Stimulated activated memory B cell treated with anti-CD40 and anti-IgM and Interleukin-4, amounts not matched to agents 10 μg/mL and 1 μg/mL and 100 μg/mL, for 72 hours (primary cell): ENCODE data around the gene HOXC6.
"Not testable (repeated sequence)": the region's sequence is repeated elsewhere in the genome, so short reads cannot be mapped to it uniquely, and the experiment has no call there.

Experiments
- ATAC-seq: fragments of 150-1000 bp; cut with Tn5 transposase; 2 replicates; pipeline ENCODE4 v1.10.0; 2021
- H3K27ac Mint-ChIP-seq: one replicate; pipeline ENCODE4 v1.8.0; 2022; ENCODE audit warnings: mild to moderate bottlenecking, mixed read lengths
- H3K27me3 Mint-ChIP-seq: one replicate; pipeline ENCODE4 v1.8.0; 2022; ENCODE audit warnings: mixed read lengths
- H3K36me3 Mint-ChIP-seq: one replicate; pipeline ENCODE4 v1.8.0; 2022; ENCODE audit warnings: mixed read lengths
- H3K4me1 Mint-ChIP-seq: one replicate; pipeline ENCODE4 v1.8.0; 2022; ENCODE audit warnings: mixed read lengths
- H3K4me3 Mint-ChIP-seq: one replicate; pipeline ENCODE4 v1.8.0; 2022; ENCODE audit warnings: mild to moderate bottlenecking, moderate library complexity, mixed read lengths
- H3K9me3 Mint-ChIP-seq: one replicate; pipeline ENCODE4 v1.8.0; 2022; ENCODE audit warnings: mixed read lengths

HOXC6 gene

GRCh38 chr12:54034785-54035310, 6.6 kb downstream of the HOXC6 start:
- H3K4me1 Mint-ChIP-seq: peaks cover 26% of the 10 kb centered on the region
- no peaks in the 10 kb centered on the region for H3K9me3 Mint-ChIP-seq
- no peak overlapping the region for H3K27ac Mint-ChIP-seq
- peak overlapping the region; percentile 42 for H3K4me3 Mint-ChIP-seq
- no peak for ATAC-seq
- H3K36me3 Mint-ChIP-seq: no peaks in the 10 kb centered on the region
- H3K27me3 Mint-ChIP-seq: peaks cover 95% of the 10 kb centered on the region

DNA sequence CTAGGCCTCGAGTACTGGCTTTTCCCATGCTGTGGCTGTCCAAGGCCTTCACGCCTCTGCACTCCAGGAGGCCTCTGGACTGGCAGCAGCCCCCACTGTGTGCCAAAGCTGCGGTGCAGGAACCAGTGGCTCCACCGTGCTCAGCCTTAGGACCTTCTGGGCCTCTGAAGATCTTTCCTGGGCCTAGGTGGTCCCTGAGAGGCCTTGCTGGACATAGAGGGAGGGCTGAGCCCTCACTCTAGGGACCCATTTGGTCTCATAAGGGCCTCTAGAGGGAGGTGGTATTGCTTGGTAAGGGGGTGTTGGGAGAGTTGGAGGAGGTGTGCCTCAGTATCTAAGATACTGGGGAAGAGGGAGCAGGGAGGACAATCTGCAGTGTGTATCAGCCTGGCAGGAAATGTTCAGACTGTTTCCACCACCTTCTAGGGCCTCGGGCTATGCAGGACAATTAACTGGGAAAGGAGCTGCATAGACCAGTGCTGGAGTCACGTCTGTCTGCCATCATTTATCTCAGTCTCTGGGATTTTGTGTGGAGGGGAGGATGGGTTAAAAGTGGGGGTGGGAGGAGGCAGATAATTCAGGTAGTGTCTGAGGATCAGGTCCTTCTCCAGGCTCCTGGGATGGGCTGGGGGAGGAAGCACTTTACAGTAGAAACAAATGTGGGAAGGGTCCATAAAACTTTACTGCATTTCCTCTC, 7.5 kb downstream of the HOXC6 start:
- peaks cover 95% of the 10 kb centered on the region for H3K27me3 Mint-ChIP-seq

DNA sequence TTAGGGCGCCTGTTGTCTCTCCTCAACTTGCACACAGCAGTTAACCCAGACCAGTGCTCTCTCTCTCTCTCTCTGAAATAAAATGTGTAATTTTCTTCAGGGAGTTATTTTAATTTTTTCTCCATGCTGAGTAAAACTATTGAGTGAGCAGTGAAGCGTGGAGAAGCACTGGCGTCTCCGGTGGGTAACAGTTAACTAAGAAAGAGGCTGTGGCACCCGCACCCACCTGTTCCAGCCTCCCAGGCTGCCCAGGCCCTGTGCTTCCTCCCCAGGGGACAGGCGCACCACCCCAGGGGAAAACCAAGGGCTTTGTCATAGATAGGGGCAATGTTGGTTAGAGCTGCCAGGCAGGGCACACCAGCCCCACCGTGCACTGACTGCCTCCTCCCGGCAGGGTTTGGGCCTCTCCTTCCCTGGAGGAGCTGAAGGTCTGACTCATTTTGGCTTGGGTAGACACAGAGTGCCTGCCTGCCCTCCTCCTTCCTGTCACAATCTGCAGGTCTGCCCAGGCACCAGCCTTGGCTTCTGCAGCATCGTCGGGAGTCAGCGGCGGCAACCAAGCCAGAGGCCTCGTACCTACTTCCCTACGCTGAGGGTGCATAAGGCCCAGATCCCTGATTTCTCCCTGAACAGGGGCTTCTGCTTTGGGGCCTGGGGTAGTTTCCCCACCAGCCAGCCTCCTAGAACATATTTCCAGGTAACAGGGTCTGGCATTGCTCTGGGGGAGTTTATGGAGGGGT, 8.6 kb downstream of the HOXC6 start:
- no peak overlapping the region for H3K4me3 Mint-ChIP-seq
- no peaks in the 10 kb centered on the region for H3K9me3 Mint-ChIP-seq
- H3K27me3 Mint-ChIP-seq: peaks cover 95% of the 10 kb centered on the region
- no peak overlapping the region for H3K27ac Mint-ChIP-seq
- peak; percentile 44 for ATAC-seq
- peaks cover 26% of the 10 kb centered on the region for H3K4me1 Mint-ChIP-seq
- H3K36me3 Mint-ChIP-seq: no peaks in the 10 kb centered on the region

More for the DNA sequence above, 7.5 kb downstream of the HOXC6 start:
- H3K4me3 Mint-ChIP-seq: no peak overlapping the region
- no peaks in the 10 kb centered on the region for H3K36me3 Mint-ChIP-seq
- no peak for ATAC-seq
- no peaks in the 10 kb centered on the region for H3K9me3 Mint-ChIP-seq
- no peak overlapping the region for H3K27ac Mint-ChIP-seq
- peaks cover 26% of the 10 kb centered on the region for H3K4me1 Mint-ChIP-seq

- Mint-ChIP-seq H3K27me3 (peaks cover 95% of the 10 kb centered on the region), H3K4me3 (no peak overlapping the region), H3K36me3 (no peaks in the 10 kb centered on the region), H3K9me3 (no peaks in the 10 kb centered on the region), H3K4me1 (peaks cover 21% of the 10 kb centered on the region), H3K27ac (no peak overlapping the region)
- ATAC-seq: no peak
Measured at GRCh38 chr12:54037360-54038283, 9.4 kb downstream of the HOXC6 start.

DNA sequence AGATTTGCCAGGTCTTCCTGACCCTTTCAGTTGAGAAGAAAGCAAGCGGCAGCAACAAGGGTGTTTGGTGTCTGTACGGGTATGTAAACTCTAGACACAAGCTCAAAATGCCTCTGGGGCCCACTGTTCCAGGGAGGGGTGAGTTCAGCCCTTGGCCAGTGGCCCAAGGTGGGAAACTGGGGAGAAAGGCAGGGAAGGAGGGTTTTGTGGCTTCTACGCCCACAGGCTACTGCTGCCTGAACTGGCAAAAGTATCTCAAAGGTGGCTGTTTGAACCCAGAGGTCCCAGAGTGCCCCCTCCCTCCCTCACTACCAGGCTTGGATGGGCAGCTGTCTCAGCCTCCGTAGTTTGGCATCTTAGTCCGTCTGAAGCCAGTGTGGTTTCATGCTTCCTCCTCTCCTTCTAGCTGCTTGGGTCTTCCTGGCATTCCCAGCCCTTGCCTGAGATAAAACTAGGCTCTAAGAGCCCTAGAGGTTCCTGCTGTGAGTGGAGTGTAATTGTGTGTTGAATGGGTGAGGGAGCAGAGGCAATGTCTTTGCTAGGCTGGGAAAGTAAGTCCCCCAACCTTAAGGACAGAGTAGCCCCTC, 10.1 kb downstream of the HOXC6 start:
- Mint-ChIP-seq H3K27ac (no peak overlapping the region), H3K4me1 (peaks cover 14% of the 10 kb centered on the region), H3K4me3 (no peak overlapping the region), H3K9me3 (no peaks in the 10 kb centered on the region), H3K36me3 (no peaks in the 10 kb centered on the region), H3K27me3 (peaks cover 95% of the 10 kb centered on the region)
- no peak for ATAC-seq

DNA sequence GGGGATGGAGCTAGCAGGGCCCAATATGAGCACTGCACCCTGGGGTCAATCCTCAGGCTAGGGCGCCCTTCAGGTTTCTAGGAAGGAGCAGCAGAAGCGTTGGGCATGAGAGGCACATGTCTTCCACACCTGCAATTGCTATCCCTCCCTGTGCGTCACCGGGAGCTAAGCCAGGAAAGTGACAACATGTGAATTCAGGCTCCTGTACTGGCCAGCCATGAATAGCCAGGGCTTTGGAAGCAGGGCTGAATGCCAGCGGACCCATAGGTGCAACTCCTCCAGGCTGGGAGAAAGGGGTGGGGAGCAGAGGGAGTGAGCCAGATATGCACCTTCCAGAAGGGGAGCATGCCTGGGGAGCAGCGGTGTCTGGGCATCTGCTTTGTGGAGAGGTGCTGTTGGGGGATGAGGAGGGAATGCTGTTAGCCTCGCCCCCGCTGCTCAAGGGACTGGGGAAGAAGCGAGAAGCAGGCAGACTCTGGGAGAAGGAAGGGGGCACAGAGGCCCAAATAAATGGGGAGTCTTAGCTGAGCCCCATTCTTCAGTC, 10.7 kb downstream of the HOXC6 start:
- Mint-ChIP-seq H3K27ac (no peak overlapping the region), H3K27me3 (peaks cover 96% of the 10 kb centered on the region), H3K9me3 (no peaks in the 10 kb centered on the region), H3K36me3 (no peaks in the 10 kb centered on the region), H3K4me3 (no peak overlapping the region), H3K4me1 (peaks cover 12% of the 10 kb centered on the region)
- no peak for ATAC-seq

- no peaks in the 10 kb centered on the region for H3K36me3 Mint-ChIP-seq
- H3K4me3 Mint-ChIP-seq: no peak overlapping the region
- no peak overlapping the region for H3K27ac Mint-ChIP-seq
- ATAC-seq: no peak
- H3K9me3 Mint-ChIP-seq: no peaks in the 10 kb centered on the region
- peaks cover 13% of the 10 kb centered on the region for H3K4me1 Mint-ChIP-seq
- peaks cover 100% of the 10 kb centered on the region for H3K27me3 Mint-ChIP-seq
Measured at GRCh38 chr12:54039417-54040147, 11.3 kb downstream of the HOXC6 start.

DNA sequence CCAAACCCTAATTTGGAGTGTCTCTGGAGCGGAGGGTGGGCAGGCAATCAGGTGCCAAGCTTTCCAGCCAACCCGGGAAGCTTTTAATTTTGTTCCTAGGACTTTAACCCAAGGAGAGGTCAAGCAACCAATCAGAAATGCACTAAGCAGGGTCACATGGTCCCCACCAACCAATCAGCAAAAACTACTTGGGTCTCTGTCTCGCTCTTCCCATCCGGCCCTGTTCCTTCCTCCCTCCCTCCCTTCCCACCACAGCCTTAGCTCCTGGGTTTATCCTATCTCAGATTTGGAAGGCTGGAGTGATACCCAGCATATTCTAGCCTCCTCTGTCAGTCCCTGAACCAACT, 11.9 kb downstream of the HOXC6 start:
- no peak for ATAC-seq
- H3K36me3 Mint-ChIP-seq: no peaks in the 10 kb centered on the region
- peaks cover 100% of the 10 kb centered on the region for H3K27me3 Mint-ChIP-seq
- H3K4me3 Mint-ChIP-seq: no peak overlapping the region
- H3K27ac Mint-ChIP-seq: no peak overlapping the region
- peaks cover 8% of the 10 kb centered on the region for H3K4me1 Mint-ChIP-seq
- no peaks in the 10 kb centered on the region for H3K9me3 Mint-ChIP-seq

DNA sequence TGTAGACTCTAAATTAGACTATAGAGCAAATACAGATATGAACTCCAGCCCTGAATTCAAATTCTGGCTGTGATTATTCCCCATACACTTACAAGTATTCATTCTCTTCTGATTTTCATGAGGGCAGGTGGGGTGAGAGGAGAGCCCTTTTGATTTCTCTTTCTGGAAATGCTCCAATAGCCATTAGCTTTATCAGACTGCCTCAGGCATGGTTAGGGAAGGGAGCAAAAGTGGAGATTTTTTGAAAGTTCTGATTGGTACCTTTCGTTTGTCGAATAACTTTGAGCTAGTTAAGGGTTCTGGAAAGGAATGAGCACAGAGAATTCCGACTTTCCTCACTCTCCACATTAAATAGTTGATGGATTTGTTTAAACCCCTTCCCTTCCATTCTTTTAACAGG, 12.4 kb downstream of the HOXC6 start:
- H3K27me3 Mint-ChIP-seq: peaks cover 100% of the 10 kb centered on the region
- H3K9me3 Mint-ChIP-seq: no peaks in the 10 kb centered on the region
- H3K4me1 Mint-ChIP-seq: peaks cover 7% of the 10 kb centered on the region
- H3K4me3 Mint-ChIP-seq: no peak overlapping the region
- no peak for ATAC-seq
- no peak overlapping the region for H3K27ac Mint-ChIP-seq
- no peaks in the 10 kb centered on the region for H3K36me3 Mint-ChIP-seq

DNA sequence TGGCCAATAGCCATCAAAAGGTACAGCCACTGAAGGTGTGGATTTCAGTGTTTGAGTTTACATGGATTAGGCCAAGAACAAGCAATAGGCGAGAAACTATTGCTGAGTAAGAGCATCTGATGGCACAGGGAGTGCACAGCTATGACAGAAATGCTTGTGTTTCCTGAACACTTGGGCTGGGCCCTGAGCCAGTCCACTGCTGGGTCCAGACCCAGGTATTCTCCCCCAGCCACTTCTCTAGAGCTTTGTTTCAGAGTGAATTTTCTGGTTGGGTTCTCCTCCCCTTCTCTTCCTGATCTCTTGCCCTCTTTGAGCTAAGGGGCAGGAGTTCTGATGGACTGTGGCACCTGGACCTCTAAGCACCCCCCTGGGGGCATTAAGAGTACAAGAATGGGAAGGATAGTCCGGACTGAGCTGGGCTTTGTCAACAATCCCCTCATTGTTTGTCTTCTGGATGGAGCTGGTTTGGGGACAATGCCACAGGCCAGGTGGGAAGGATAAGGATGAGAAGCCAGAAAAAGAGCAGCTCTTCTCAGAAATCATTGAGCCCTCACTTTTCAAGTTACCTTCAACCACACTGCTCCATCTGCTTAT, 13.0 kb downstream of the HOXC6 start:
- peaks cover 100% of the 10 kb centered on the region for H3K27me3 Mint-ChIP-seq
- H3K4me1 Mint-ChIP-seq: peaks cover 7% of the 10 kb centered on the region
- no peaks in the 10 kb centered on the region for H3K9me3 Mint-ChIP-seq
- no peak overlapping the region for H3K4me3 Mint-ChIP-seq
- no peaks in the 10 kb centered on the region for H3K36me3 Mint-ChIP-seq
- ATAC-seq: no peak
- no peak overlapping the region for H3K27ac Mint-ChIP-seq

DNA sequence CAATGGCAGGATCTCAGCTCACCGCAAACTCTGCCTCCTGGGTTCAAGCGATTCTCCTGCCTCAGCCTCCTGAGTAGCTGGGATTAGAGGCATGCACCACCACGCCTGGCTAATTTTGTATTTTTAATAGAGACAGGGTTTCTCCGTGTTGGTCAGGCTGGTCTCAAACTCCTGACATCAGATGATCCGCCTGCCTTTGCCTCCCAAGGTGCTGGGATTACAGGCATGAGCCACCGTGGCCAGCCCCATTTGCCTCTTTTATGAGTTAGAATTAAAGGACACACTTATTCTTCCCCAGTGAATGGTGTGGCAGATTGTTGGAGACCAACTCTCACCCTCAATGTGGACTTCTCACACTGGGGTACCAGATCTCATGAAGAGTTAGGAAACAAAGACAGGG, 13.8 kb downstream of the HOXC6 start:
- not testable (repeated sequence) for H3K9me3 Mint-ChIP-seq, H3K4me3 Mint-ChIP-seq

GRCh38 chr12:54042970-54043853, 15.0 kb downstream of the HOXC6 start:
- H3K9me3 Mint-ChIP-seq: no peaks in the 10 kb centered on the region
- H3K36me3 Mint-ChIP-seq: no peaks in the 10 kb centered on the region
- H3K27me3 Mint-ChIP-seq: peaks cover 100% of the 10 kb centered on the region
- peaks cover 7% of the 10 kb centered on the region for H3K4me1 Mint-ChIP-seq
- H3K4me3 Mint-ChIP-seq: no peak overlapping the region
- H3K27ac Mint-ChIP-seq: no peak overlapping the region
- no peak for ATAC-seq

More for the DNA sequence above, 13.8 kb downstream of the HOXC6 start:
- not testable (repeated sequence) for H3K36me3 Mint-ChIP-seq, H3K27ac Mint-ChIP-seq, H3K4me1 Mint-ChIP-seq, ATAC-seq
- H3K27me3 Mint-ChIP-seq: peaks cover 100% of the 10 kb centered on the region

DNA sequence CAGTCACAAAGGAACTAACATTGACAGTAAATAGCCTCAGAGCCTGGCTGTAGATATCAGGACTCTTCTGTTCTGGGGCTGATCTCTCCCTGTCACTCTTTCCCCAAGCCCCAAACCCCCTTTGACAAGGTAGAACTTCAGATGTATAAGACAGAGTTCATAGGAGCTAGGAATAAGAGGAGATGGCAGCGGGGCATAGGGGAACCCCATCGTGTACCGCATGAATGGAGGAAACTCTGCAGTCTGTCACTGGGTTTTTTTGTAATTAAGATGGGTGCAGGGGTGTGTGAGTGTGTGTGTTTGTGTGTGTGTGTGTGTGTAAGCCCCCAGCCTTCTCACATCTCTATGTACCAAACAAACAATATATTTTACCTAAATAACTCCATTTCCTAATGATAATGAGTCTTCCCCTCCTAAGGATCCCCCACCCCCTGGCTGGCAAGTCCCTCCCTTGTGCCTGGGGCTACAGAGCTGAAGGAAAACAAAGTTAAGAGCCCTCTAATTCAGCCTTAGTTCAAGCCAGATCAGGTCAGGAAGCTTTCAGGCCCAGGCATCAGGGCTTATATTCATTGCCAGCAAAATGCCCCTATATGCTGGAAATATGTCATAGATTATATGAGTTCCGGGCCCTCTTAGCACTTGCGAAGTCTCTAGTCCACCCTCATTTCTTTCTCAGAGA, 16.3 kb downstream of the HOXC6 start:
- peaks cover 100% of the 10 kb centered on the region for H3K27me3 Mint-ChIP-seq

More for the DNA sequence above, 16.3 kb downstream of the HOXC6 start:
- no peak for ATAC-seq
- H3K27ac Mint-ChIP-seq: no peak overlapping the region
- no peaks in the 10 kb centered on the region for H3K36me3 Mint-ChIP-seq
- peaks cover 7% of the 10 kb centered on the region for H3K4me1 Mint-ChIP-seq
- no peak overlapping the region for H3K4me3 Mint-ChIP-seq
- no peaks in the 10 kb centered on the region for H3K9me3 Mint-ChIP-seq
